ENCODE results near the gene TRIM33. TPM values are rescaled to one million over a fixed set of nuclear protein-coding genes. Genes with fewer than 3 reads are reported as not detected.

TRIM33 gene
- total and polyA plus RNA-seq, 2 experiments from 2014 or later, result 50.3 to 51.1 TPM

DNA sequence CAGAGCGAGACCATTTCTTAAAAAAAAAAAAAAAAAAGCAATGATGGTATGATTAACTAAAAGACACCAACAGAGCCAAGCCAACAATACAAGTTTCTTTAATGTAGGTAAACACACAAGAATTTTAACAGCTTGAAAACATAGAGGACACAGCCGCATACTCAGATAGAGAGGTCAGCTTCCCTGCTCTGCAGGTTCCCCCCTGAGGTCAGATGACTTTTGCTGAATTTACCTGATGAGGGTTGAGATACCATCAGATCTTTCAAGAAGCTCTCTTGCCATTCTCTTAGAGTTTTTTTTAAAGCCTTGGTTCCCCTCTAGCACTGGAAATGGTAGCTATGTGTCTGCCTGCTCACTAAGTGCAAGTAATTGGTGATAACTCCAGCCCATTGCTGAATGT lies 39.3 kb upstream of the TRIM33 start:
- Histone ChIP-seq H3K9me2 (ENCODE audit: insufficient read depth) (no peaks in the 10 kb centered on the region), H3K4me3 (no peak overlapping the region), H4K20me1 (replicated peaks; ENCODE audit: insufficient read depth) (no peaks in the 10 kb centered on the region), H3F3A (replicated peaks; ENCODE audit: low read depth) (no peaks in the 10 kb centered on the region), H3K4me1 (ENCODE audit: insufficient read depth) (no peaks in the 10 kb centered on the region), H3K27ac (ENCODE audit: low read depth) (no peak overlapping the region), H2AFZ (no peak overlapping the region), H3K36me3 (ENCODE audit: insufficient read depth) (no peaks in the 10 kb centered on the region), H3K79me2 (replicated peaks; ENCODE audit: insufficient read depth) (no peaks in the 10 kb centered on the region), H3K4me2 (no peak overlapping the region), H3K27me3 (ENCODE audit: insufficient read depth) (no peaks in the 10 kb centered on the region)
- 0 out of 3 replicates have a peak, but pooled peaks cover 4% of the 10 kb centered on the region for H3K4me1 Mint-ChIP-seq
- DNase-seq (ENCODE audit: low spot score) (peak; percentile 6), ATAC-seq (no peak; the same call in 2 of the 3 replicates)
- no peak overlapping the region for H3K4me3 Mint-ChIP-seq
- H3K27ac Mint-ChIP-seq, result no peak overlapping the region
- no peaks in the 10 kb centered on the region for H3K9me3 Mint-ChIP-seq
- TF ChIP-seq ZNF331 (CRISPR knock-in tag; IDR thresholded peaks at IDR 0.05; ENCODE audit: low read depth) (no peak), POLR2AphosphoS5 (IDR thresholded peaks at IDR 0.05; ENCODE audit: low read depth) (no peak), STAT1 (IDR thresholded peaks at IDR 0.05; ENCODE audit: unreplicated experiment) (no peak), ZNF114 (CRISPR knock-in tag; IDR thresholded peaks at IDR 0.05) (no peak), EZH2 (IDR thresholded peaks at IDR 0.05; ENCODE audit: low read depth, unreplicated experiment) (no peak), CREB1 (CRISPR knock-in tag; IDR thresholded peaks at IDR 0.05; ENCODE audit: low read depth) (no peak), EZH2phosphoT487 (IDR thresholded peaks at IDR 0.05; ENCODE audit: unreplicated experiment) (no peak), JUNB (IDR thresholded peaks at IDR 0.05; ENCODE audit: unreplicated experiment) (no peak), NANOG (IDR thresholded peaks at IDR 0.05; ENCODE audit: borderline replicate concordance) (no peak)
- TF ChIP-seq, protein P1, sequence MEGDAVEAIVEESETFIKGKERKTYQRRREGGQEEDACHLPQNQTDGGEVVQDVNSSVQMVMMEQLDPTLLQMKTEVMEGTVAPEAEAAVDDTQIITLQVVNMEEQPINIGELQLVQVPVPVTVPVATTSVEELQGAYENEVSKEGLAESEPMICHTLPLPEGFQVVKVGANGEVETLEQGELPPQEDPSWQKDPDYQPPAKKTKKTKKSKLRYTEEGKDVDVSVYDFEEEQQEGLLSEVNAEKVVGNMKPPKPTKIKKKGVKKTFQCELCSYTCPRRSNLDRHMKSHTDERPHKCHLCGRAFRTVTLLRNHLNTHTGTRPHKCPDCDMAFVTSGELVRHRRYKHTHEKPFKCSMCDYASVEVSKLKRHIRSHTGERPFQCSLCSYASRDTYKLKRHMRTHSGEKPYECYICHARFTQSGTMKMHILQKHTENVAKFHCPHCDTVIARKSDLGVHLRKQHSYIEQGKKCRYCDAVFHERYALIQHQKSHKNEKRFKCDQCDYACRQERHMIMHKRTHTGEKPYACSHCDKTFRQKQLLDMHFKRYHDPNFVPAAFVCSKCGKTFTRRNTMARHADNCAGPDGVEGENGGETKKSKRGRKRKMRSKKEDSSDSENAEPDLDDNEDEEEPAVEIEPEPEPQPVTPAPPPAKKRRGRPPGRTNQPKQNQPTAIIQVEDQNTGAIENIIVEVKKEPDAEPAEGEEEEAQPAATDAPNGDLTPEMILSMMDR (conservative IDR thresholded peaks at IDR 0.05; ENCODE audit: low read depth in 2 of 2), result no peak
- TF ChIP-seq, protein P2, sequence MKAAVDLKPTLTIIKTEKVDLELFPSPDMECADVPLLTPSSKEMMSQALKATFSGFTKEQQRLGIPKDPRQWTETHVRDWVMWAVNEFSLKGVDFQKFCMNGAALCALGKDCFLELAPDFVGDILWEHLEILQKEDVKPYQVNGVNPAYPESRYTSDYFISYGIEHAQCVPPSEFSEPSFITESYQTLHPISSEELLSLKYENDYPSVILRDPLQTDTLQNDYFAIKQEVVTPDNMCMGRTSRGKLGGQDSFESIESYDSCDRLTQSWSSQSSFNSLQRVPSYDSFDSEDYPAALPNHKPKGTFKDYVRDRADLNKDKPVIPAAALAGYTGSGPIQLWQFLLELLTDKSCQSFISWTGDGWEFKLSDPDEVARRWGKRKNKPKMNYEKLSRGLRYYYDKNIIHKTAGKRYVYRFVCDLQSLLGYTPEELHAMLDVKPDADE (IDR thresholded peaks at IDR 0.05), result no peak
- TF ChIP-seq, protein P3, sequence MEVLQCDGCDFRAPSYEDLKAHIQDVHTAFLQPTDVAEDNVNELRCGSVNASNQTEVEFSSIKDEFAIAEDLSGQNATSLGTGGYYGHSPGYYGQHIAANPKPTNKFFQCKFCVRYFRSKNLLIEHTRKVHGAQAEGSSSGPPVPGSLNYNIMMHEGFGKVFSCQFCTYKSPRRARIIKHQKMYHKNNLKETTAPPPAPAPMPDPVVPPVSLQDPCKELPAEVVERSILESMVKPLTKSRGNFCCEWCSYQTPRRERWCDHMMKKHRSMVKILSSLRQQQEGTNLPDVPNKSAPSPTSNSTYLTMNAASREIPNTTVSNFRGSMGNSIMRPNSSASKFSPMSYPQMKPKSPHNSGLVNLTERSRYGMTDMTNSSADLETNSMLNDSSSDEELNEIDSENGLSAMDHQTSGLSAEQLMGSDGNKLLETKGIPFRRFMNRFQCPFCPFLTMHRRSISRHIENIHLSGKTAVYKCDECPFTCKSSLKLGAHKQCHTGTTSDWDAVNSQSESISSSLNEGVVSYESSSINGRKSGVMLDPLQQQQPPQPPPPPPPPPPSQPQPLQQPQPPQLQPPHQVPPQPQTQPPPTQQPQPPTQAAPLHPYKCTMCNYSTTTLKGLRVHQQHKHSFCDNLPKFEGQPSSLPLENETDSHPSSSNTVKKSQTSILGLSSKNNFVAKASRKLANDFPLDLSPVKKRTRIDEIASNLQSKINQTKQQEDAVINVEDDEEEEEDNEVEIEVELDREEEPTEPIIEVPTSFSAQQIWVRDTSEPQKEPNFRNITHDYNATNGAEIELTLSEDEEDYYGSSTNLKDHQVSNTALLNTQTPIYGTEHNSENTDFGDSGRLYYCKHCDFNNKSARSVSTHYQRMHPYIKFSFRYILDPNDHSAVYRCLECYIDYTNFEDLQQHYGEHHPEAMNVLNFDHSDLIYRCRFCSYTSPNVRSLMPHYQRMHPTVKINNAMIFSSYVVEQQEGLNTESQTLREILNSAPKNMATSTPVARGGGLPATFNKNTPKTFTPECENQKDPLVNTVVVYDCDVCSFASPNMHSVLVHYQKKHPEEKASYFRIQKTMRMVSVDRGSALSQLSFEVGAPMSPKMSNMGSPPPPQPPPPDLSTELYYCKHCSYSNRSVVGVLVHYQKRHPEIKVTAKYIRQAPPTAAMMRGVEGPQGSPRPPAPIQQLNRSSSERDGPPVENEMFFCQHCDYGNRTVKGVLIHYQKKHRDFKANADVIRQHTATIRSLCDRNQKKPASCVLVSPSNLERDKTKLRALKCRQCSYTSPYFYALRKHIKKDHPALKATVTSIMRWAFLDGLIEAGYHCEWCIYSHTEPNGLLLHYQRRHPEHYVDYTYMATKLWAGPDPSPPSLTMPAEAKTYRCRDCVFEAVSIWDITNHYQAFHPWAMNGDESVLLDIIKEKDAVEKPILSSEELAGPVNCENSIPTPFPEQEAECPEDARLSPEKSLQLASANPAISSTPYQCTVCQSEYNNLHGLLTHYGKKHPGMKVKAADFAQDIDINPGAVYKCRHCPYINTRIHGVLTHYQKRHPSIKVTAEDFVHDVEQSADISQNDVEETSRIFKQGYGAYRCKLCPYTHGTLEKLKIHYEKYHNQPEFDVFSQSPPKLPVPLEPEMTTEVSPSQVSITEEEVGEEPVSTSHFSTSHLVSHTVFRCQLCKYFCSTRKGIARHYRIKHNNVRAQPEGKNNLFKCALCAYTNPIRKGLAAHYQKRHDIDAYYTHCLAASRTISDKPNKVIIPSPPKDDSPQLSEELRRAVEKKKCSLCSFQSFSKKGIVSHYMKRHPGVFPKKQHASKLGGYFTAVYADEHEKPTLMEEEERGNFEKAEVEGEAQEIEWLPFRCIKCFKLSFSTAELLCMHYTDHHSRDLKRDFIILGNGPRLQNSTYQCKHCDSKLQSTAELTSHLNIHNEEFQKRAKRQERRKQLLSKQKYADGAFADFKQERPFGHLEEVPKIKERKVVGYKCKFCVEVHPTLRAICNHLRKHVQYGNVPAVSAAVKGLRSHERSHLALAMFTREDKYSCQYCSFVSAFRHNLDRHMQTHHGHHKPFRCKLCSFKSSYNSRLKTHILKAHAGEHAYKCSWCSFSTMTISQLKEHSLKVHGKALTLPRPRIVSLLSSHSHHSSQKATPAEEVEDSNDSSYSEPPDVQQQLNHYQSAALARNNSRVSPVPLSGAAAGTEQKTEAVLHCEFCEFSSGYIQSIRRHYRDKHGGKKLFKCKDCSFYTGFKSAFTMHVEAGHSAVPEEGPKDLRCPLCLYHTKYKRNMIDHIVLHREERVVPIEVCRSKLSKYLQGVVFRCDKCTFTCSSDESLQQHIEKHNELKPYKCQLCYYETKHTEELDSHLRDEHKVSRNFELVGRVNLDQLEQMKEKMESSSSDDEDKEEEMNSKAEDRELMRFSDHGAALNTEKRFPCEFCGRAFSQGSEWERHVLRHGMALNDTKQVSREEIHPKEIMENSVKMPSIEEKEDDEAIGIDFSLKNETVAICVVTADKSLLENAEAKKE (CRISPR knock-in tag; IDR thresholded peaks at IDR 0.05), result no peak
- TF ChIP-seq, protein P4, sequence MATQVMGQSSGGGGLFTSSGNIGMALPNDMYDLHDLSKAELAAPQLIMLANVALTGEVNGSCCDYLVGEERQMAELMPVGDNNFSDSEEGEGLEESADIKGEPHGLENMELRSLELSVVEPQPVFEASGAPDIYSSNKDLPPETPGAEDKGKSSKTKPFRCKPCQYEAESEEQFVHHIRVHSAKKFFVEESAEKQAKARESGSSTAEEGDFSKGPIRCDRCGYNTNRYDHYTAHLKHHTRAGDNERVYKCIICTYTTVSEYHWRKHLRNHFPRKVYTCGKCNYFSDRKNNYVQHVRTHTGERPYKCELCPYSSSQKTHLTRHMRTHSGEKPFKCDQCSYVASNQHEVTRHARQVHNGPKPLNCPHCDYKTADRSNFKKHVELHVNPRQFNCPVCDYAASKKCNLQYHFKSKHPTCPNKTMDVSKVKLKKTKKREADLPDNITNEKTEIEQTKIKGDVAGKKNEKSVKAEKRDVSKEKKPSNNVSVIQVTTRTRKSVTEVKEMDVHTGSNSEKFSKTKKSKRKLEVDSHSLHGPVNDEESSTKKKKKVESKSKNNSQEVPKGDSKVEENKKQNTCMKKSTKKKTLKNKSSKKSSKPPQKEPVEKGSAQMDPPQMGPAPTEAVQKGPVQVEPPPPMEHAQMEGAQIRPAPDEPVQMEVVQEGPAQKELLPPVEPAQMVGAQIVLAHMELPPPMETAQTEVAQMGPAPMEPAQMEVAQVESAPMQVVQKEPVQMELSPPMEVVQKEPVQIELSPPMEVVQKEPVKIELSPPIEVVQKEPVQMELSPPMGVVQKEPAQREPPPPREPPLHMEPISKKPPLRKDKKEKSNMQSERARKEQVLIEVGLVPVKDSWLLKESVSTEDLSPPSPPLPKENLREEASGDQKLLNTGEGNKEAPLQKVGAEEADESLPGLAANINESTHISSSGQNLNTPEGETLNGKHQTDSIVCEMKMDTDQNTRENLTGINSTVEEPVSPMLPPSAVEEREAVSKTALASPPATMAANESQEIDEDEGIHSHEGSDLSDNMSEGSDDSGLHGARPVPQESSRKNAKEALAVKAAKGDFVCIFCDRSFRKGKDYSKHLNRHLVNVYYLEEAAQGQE (IDR thresholded peaks at IDR 0.05; ENCODE audit: unreplicated experiment), result no peak
- no peaks in the 10 kb centered on the region for H3K27me3 Mint-ChIP-seq (ENCODE audit: insufficient read depth, low read depth, poor library complexity)
- H3K36me3 Mint-ChIP-seq (ENCODE audit: low read depth), result no peaks in the 10 kb centered on the region

All from GM23338 (cell line).